Heart right ventricle (tissue), 16 donors: ENCODE measurements around the gene IPO5. TPM values are rescaled to one million over a fixed set of nuclear protein-coding genes. Genes with fewer than 3 reads are reported as not detected.
"Not testable (repeated sequence)": the region's sequence is repeated elsewhere in the genome, so short reads cannot be mapped to it uniquely, and the experiment has no call there.

Source experiments
- ATAC-seq, 8 donors: fragments of 200-7000 bp; cut with Tn5 transposase; one replicate each; pipeline ENCODE4 v1.9.1; 2020; ENCODE audit warnings: mild to moderate bottlenecking in 8 of 8, moderate library complexity in 8 of 8, moderate number of reproducible peaks in 1 of 8
- DNase-seq, 2 donors: peaks; one replicate each; pipeline ENCODE4 v3.0.0-alpha.2; 2020
- H3K27ac ChIP-seq, 10 donors: fragments of 200-600 bp; sonication (generic) in 2 of 10; one replicate each; pipeline versions ENCODE4 v1.5.0 to v1.8.0; 2020 to 2022; ENCODE audit warnings: mild to moderate bottlenecking in 3 of 10
- H3K27me3 ChIP-seq, 7 donors: fragments of 200-600 bp; one replicate each; pipeline ENCODE4 v1.8.0; 2021 to 2022; ENCODE audit warnings: mild to moderate bottlenecking in 2 of 7
- H3K36me3 ChIP-seq, 9 donors: fragments of 200-600 bp; sonication (generic) in 1 of 9; one replicate each; pipeline versions ENCODE4 v1.5.0 to v1.8.0; 2020 to 2022; ENCODE audit warnings: mild to moderate bottlenecking in 2 of 9
- H3K4me1 ChIP-seq, 9 donors: fragments of 200-600 bp; sonication (generic) in 1 of 9; one replicate each; pipeline versions ENCODE4 v1.5.0 to v1.8.0; 2020 to 2022; ENCODE audit warnings: mild to moderate bottlenecking in 4 of 9
- H3K4me3 ChIP-seq, 10 donors: fragments of 200-600 bp; sonication (generic) in 2 of 10; one replicate each; pipeline versions ENCODE4 v1.5.0 to v1.8.0; 2020 to 2022; ENCODE audit warnings: mild to moderate bottlenecking in 7 of 10, moderate library complexity in 2 of 10
- H3K9me3 ChIP-seq, 11 donors: fragments of 200-600 bp in 10 of 11; sonication (generic) in 2 of 11; one replicate each; pipeline versions ENCODE4 v1.5.0 to v1.8.0; 2013 to 2022; ENCODE audit warnings: mild to moderate bottlenecking in 2 of 11, control low read depth in 1 of 11, moderate library complexity in 1 of 11
- whole genome bisulfite sequencing, 2 donors: extraction: QIAGEN DNeasy Blood & Tissue Kit; methylation state at CpG; one replicate each; pipeline ENCODE4 v1.1.7; 2013; ENCODE audit warnings: inconsistent platforms in 1 of 2; 5-methylcytosine and 5-hydroxymethylcytosine counted together
- intact Hi-C, 10 donors: fragments of 100-400 bp; cut with DNase I; formaldehyde crosslinking; loops; one replicate each; pipeline versions ENCODE4 v1.11.1 to v1.14.2; 2022
- polyA plus RNA-seq, 2 donors: library from polyadenylated mRNA; stranded (reverse); fragments of 200-250 nt; gene quantifications; one replicate each; pipeline ENCODE4 v1.2.3, GENCODE V29; 2013
- total RNA-seq, 10 donors: library from RNA; stranded (reverse); fragmentation: NEBNext Ultra II Directional in 3 of 10; extraction: Animal tissue kit (Norgen Biotek cat#: 25700) in 3 of 10; gene quantifications; one replicate each; pipeline versions ENCODE4 v1.2.1 to v1.2.4, GENCODE V29; 2021 to 2023
- TF ChIP-seq, protein P1 (sequence below), 9 donors: fragments of 200-600 bp; sonication (generic) in 2 of 9; IDR thresholded peaks; one replicate each; pipeline versions ENCODE4 v1.5.0 to v1.8.0; 2021 to 2022; ENCODE audit warnings: antibody characterized with exemption in 9 of 9, mild to moderate bottlenecking in 5 of 9, moderate library complexity in 1 of 9
- donor health status: Arrhythmogenic right ventricular cardiomyopathy.
- donor health status: ischemic (EF 13 %, LVEDD 7.1; RV severe dilation, severe dysfunction).
- donor health status: healthy with polysubstance abuse.
- donor health status: DM: no; HTN: yes; CAD: no.
- donor health status: DM: no; HTN: no; CAD: no.
- donor health status: ischemic (EF 25% LVEDD 6.9; RV normal size, moderate dysfunction).
- donor health status: ischemic (EF 25% LVEDD 5.7; RV mildly dilated, moderate dysfunction).
- donor health status: healthy.
- donor health status: DM: yes; HTN: yes; CAD: no.
- donor health status: Ischemic cardiomyopathy.
- donor health status: ischemic (EF 35%, LVEDD 5.7; RV mildly dilated, moderate dysfunction).
- donor health status: nonischemic (EF 11% LVEDD 7.7; RV severe dilation, severe dysfunction).
- donor health status: DM: yes; HTN: yes; CAD: no.
- donor health status: PGD.
- donor health status: ischemic (EF 29% LVEDD 5.4; RV normal size, mild dysfunction).
- donor health status: nonischemic (EF 23%, LVEDD 6.1; RV moderate dilation, normal function).

IPO5 gene
- total and polyA plus RNA-seq, 12 donors: 17.0 to 149 (median 115) TPM

DNA sequence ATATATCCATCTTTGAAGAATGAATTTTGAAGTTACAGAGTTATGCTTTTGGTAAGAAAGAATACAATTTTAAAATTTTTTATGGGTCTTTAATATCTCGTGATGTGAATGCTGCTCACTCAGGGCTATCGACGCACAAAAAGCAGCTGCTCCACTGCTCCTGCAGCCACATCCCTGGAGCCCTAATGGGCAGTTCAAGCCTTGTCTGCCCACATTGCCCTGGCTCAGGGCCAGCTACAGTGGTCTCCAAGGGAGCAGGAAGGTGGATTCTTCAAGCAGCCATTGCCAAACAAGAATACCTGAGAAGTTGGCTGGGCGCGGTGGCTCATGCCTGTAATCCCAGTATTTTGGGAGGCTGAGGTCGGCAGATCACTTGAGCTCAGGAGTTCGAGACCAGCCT, 85.8 kb downstream of the IPO5 start:
- Histone ChIP-seq H3K27ac (no peak overlapping the region), H3K4me1 (no peaks in the 10 kb centered on the region), H3K36me3 (no peaks in the 10 kb centered on the region), H3K27me3 (peaks cover 0 to 5% (median 0%) of the 10 kb centered on the region in 7 donors), H3K4me3 (no peak overlapping the region), H3K9me3 (no peaks in the 10 kb centered on the region)
- ATAC-seq: no peak
- DNase-seq: no peak
- TF ChIP-seq, protein P1, sequence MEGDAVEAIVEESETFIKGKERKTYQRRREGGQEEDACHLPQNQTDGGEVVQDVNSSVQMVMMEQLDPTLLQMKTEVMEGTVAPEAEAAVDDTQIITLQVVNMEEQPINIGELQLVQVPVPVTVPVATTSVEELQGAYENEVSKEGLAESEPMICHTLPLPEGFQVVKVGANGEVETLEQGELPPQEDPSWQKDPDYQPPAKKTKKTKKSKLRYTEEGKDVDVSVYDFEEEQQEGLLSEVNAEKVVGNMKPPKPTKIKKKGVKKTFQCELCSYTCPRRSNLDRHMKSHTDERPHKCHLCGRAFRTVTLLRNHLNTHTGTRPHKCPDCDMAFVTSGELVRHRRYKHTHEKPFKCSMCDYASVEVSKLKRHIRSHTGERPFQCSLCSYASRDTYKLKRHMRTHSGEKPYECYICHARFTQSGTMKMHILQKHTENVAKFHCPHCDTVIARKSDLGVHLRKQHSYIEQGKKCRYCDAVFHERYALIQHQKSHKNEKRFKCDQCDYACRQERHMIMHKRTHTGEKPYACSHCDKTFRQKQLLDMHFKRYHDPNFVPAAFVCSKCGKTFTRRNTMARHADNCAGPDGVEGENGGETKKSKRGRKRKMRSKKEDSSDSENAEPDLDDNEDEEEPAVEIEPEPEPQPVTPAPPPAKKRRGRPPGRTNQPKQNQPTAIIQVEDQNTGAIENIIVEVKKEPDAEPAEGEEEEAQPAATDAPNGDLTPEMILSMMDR (IDR thresholded peaks at IDR 0.05): no peak
- intact Hi-C loops: loop anchor here in 4 of 10 donors (10.0 kb wide), 4 partner anchors 356 to 626 kb away; no protein-coding TSS in a partner anchor
- 94 to 95% methylated on average over 7 of the region's 7 CpGs for WGBS, 2 donors

DNA sequence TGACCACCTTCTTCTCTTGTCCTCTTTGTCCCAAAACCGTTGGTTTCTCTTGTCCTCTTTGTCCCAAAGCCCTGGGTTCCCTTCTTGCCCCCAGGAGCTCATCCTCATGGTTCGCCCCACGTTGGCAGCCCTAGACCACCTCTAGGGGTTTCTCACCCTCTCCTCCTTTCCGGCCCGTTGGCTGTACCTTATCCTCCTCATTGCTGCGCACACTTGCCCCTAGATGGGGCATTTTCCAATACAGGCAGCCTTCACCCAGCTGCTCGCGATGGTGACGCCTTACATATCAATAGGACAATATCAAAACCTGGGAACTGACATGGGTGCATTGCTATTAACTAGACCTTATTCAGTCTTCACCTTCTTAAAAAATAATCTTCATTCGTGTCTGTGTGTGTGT, 86.5 kb downstream of the IPO5 start:
- TF ChIP-seq, protein P1 (IDR thresholded peaks at IDR 0.05): no peak
- DNase-seq: no peak
- no peak for ATAC-seq
- Histone ChIP-seq H3K4me3 (no peak overlapping the region), H3K9me3 (no peaks in the 10 kb centered on the region), H3K27ac (no peak overlapping the region), H3K36me3 (no peaks in the 10 kb centered on the region), H3K4me1 (no peaks in the 10 kb centered on the region), H3K27me3 (no peaks in the 10 kb centered on the region)
- intact Hi-C loops: loop anchor here in 4 of 10 donors (10.0 kb wide), 4 partner anchors 355 to 625 kb away; no protein-coding TSS in a partner anchor
- 75 to 89% methylated on average over 10 of the region's 10 CpGs for whole genome bisulfite sequencing, 2 donors

DNA sequence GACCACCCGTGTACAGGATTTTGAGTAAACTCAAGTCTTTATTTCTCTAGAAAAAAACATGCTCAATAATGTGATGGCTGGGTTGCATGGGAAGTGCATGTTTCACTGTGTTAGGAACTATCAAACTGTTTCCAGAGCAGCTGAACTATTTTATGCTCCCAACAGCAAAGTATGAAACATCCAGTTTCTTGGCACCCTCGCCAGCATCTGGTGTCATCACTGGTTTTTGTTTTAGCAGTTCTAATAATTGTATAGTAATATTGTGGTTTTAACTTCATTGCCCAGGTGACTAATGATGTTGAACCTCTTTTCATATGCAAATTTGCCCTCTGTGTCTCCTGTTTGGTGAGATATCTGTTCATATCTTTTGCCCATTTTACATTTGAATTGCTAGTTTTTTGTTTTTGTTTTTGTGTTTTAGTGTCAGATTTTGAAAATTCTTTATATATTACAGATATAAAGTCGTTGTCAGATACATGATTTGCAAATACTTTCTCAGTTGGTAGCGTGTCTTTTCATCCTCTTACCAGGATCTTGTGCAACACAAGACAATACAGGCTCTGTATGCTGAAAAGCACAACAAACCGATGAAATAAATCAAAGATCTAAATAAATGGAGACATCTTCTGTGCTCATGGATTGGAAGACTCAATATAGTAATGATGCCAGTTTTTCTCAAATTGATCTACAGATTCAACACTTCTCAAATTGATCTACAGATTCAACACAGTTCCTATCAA, 87.8 kb downstream of the IPO5 start:
- Histone ChIP-seq H3K36me3 (no peaks in the 10 kb centered on the region), H3K27me3 (no peaks in the 10 kb centered on the region), H3K27ac (no peak overlapping the region), H3K4me3 (no peak overlapping the region), H3K4me1 (no peaks in the 10 kb centered on the region), H3K9me3 (no peaks in the 10 kb centered on the region)
- ATAC-seq: no peak
- intact Hi-C loops: no loop called here
- TF ChIP-seq, protein P1 (IDR thresholded peaks at IDR 0.05): no peak
- DNase-seq: no peak
- 82 to 83% methylated on average over 5 of the region's 5 CpGs for WGBS, 2 donors

DNA sequence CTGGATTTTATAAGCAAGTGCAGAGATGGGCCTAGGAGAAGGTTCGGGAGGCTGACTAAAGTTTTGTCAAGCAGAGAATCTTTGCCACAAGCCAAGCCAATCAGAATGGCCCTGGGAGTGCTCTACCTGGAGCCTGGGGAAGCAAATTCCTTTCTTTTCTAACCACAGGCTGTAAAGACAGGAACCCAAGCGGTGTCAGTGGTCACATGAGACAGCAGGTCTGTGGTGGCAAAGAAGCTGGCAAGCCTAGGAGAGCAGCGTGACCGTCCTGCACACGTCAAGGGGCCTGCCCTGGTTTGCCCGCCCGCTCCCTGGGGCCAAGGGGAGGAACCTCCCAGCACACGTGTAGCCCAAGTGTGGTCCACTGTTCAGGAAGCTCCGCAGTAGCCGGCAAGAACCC, 90.8 kb downstream of the IPO5 start:
- no peaks in the 10 kb centered on the region for H3K36me3 ChIP-seq
- WGBS, 2 donors: 89 to 92% methylated on average over 10 of the region's 10 CpGs
- ATAC-seq (no peak), DNase-seq (no peak)
- H3K27ac ChIP-seq: no peak overlapping the region
- no peak overlapping the region for H3K4me3 ChIP-seq
- TF ChIP-seq, protein P1 (IDR thresholded peaks at IDR 0.05): no peak
- no peaks in the 10 kb centered on the region for H3K9me3 ChIP-seq
- no peaks in the 10 kb centered on the region for H3K27me3 ChIP-seq
- no peaks in the 10 kb centered on the region for H3K4me1 ChIP-seq
- intact Hi-C loops: no loop called here

DNA sequence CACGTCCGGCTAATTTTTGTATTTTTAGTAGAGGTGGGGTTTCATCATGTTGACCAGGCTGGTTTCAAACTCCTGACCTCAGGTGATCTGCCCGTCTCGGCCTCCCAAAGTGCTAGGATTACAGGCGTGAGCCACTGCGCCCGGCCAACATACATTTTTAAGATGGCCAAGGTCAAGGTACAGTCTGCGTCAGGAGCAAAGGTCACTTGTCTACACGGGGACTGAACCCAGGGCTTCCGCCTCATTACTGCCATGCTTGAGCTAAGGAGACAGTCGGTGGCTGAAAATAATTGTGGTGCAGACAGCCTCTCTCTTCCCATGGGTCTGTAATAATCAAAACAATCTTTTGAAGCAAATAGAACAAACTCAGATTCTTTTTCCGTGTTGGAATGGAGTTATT, 94.3 kb downstream of the IPO5 start:
- H3K9me3 ChIP-seq, H3K4me3 ChIP-seq, H3K27ac ChIP-seq, DNase-seq, ATAC-seq, intact Hi-C loops, H3K4me1 ChIP-seq, H3K27me3 ChIP-seq, H3K36me3 ChIP-seq: not testable (repeated sequence)
- 79 to 83% methylated on average over 12 of the region's 12 CpGs for WGBS, 2 donors
